ENCODE data around the gene TOM1L2.
A peak's percentile ranks its signal among the peaks of the same experiment; 100 is the strongest.

The TOM1L2 gene

GRCh38 chr17:17837966-17838962, 133.9 kb downstream of the TOM1L2 start:
- DNase-seq (no peak), ATAC-seq (ENCODE audit: insufficient read depth, low read depth) (no peak)
- H2AFZ ChIP-seq (ENCODE audit: low read depth, low read length) = no peak overlapping the region
- 0 out of 2 replicates have a peak, but pooled peaks cover 4% of the 10 kb centered on the region for H4K20me1 ChIP-seq (ENCODE audit: insufficient read depth, low read length)
- H3K4me1 ChIP-seq (ENCODE audit: insufficient read depth, low read length) = peaks cover 44% of the 10 kb centered on the region
- H3K9me3 ChIP-seq (ENCODE audit: insufficient read depth, low read length, severe bottlenecking) = no peaks in the 10 kb centered on the region
- no peaks in the 10 kb centered on the region for H3K27me3 ChIP-seq (ENCODE audit: insufficient read depth, low read length, poor library complexity)
- peaks cover 12% of the 10 kb centered on the region for H3K79me2 ChIP-seq (ENCODE audit: insufficient read depth, low read length)
- H3K9ac ChIP-seq (ENCODE audit: low read depth, low read length) = no peak overlapping the region
- H3K36me3 ChIP-seq (ENCODE audit: insufficient read depth, low read length) = peaks cover 4% of the 10 kb centered on the region; the same call in 1 of the 2 replicates
- no peak overlapping the region for H3K27ac ChIP-seq (ENCODE audit: low read length)
- no peak overlapping the region for H3K4me2 ChIP-seq (ENCODE audit: insufficient read depth, low read length)
- H3K4me3 ChIP-seq (ENCODE audit: low read depth in 1 of 2, low read length in 2 of 2) = no peak overlapping the region
- TF ChIP-seq EZH2 (IDR thresholded peaks at IDR 0.05; ENCODE audit: borderline replicate concordance, low read depth, low read length, severe bottlenecking) (no peak), CTCF (IDR thresholded peaks at IDR 0.05; ENCODE audit: borderline replicate concordance, extremely low read depth, low read length, poor library complexity, severe bottlenecking) (no peak)

DNA sequence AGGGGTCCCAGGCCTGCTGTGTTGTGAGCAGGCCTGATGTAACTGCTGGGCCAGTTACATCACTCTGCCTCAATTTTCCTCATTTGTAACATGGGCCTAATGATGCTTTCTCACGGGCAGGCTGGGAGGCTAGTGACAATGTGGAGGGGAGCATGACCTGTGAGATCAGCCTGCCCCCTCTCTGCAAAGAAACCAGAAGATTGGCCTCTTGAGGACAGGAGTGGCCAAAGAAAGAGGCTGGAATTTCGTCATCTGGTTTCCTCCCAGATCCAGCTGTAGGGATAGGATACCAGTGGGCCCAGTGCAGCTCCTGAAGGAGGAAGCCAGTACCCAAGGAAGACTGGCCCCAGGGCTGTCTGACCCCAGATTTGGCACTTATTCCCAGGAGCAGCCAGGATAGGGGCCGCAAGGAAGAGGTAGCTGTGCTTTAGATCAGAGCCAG, 134.8 kb downstream of the TOM1L2 start:
- H3K4me1 ChIP-seq (ENCODE audit: insufficient read depth, low read length) = peaks cover 44% of the 10 kb centered on the region
- no peak for DNase-seq
- peak overlapping the region; percentile 82 for H3K4me2 ChIP-seq (ENCODE audit: insufficient read depth, low read length)

DNA sequence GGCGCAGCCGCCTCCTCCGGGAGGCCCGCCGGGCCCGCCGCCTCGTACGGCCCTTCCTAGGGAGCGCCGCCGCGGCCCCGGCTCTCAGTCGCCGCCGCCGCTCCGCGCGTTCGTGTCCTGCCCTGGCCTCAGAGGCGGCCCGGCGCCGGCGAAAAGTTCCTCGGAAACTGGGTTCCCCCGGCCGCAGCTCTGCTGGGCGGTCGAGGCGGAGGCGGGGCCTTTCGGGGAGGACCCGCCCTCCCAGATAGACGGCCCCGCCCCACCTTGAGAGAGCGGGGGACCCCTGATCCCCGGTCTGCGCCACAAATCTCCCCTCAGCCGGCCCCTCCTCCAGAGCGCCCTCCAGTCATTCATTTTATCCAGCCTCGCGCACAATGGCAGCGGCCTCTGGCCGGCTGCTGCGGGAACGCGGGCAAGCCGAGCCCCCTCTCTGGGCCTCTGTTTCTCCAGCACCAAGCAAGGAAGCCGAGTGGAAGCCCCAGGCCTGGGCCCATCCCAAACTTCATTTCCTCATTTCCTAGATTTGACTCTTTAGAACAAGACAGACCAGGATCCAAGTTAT, 135.3 kb downstream of the TOM1L2 start, which contains the start of gene SREBF1:
Gene SREBF1, minus strand, starts transcription at position 169 of the 562 bp plus-strand sequence. CDS start 169 bp downstream, outside the sequence.
- peak; percentile 45 for ATAC-seq (ENCODE audit: insufficient read depth, low read depth)
- Histone ChIP-seq H3K9me3 (ENCODE audit: insufficient read depth, low read length, severe bottlenecking) (no peaks in the 10 kb centered on the region), H3K36me3 (ENCODE audit: insufficient read depth, low read length) (peaks cover 4% of the 10 kb centered on the region; the same call in 1 of the 2 replicates), H3K79me2 (ENCODE audit: insufficient read depth, low read length) (peaks cover 17% of the 10 kb centered on the region), H3K9ac (ENCODE audit: low read depth, low read length) (peak within 1 kb of the TSS; percentile 79), H3K4me1 (ENCODE audit: insufficient read depth, low read length) (peaks cover 44% of the 10 kb centered on the region), H3K4me2 (ENCODE audit: insufficient read depth, low read length) (peak within 1 kb of the TSS; percentile 82), H4K20me1 (ENCODE audit: insufficient read depth, low read length) (0 out of 2 replicates have a peak, but pooled peaks cover 4% of the 10 kb centered on the region), H2AFZ (ENCODE audit: low read depth, low read length) (peak within 1 kb of the TSS; percentile 66), H3K4me3 (ENCODE audit: low read depth in 1 of 2, low read length in 2 of 2) (peak within 1 kb of the TSS; percentile 40 to 76; a peak in 3 of 4 replicates), H3K27me3 (ENCODE audit: insufficient read depth, low read length, poor library complexity) (no peaks in the 10 kb centered on the region), H3K27ac (ENCODE audit: low read length) (peak within 1 kb of the TSS; percentile 53)
- DNase-seq = peak; percentile 45
- TF ChIP-seq EZH2 (IDR thresholded peaks at IDR 0.05; ENCODE audit: borderline replicate concordance, low read depth, low read length, severe bottlenecking) (no peak), CTCF (IDR thresholded peaks at IDR 0.05; ENCODE audit: borderline replicate concordance, extremely low read depth, low read length, poor library complexity, severe bottlenecking) (no peak)

More for the DNA sequence above, 134.8 kb downstream of the TOM1L2 start:
- no peak for ATAC-seq (ENCODE audit: insufficient read depth, low read depth)
- Histone ChIP-seq H3K27me3 (ENCODE audit: insufficient read depth, low read length, poor library complexity) (no peaks in the 10 kb centered on the region), H3K9ac (ENCODE audit: low read depth, low read length) (peak overlapping the region; percentile 79), H3K36me3 (ENCODE audit: insufficient read depth, low read length) (peaks cover 4% of the 10 kb centered on the region; the same call in 1 of the 2 replicates), H4K20me1 (ENCODE audit: insufficient read depth, low read length) (0 out of 2 replicates have a peak, but pooled peaks cover 4% of the 10 kb centered on the region), H3K79me2 (ENCODE audit: insufficient read depth, low read length) (peaks cover 13% of the 10 kb centered on the region), H3K27ac (ENCODE audit: low read length) (no peak overlapping the region), H2AFZ (ENCODE audit: low read depth, low read length) (no peak overlapping the region), H3K9me3 (ENCODE audit: insufficient read depth, low read length, severe bottlenecking) (no peaks in the 10 kb centered on the region), H3K4me3 (ENCODE audit: low read depth in 1 of 2, low read length in 2 of 2) (peak overlapping the region in 1 of 2 experiments; percentile 76; a peak in 2 of 4 replicates)
- TF ChIP-seq EZH2 (IDR thresholded peaks at IDR 0.05; ENCODE audit: borderline replicate concordance, low read depth, low read length, severe bottlenecking) (no peak), CTCF (IDR thresholded peaks at IDR 0.05; ENCODE audit: borderline replicate concordance, extremely low read depth, low read length, poor library complexity, severe bottlenecking) (no peak)
